Activated T-cell treated with anti-CD3 and anti-CD28 coated beads for 1 hour (primary cell): ENCODE data around the gene MARK1.
A peak's percentile ranks its signal among the peaks of the same experiment; 100 is the strongest.
"Not testable (repeated sequence)": the region's sequence is repeated elsewhere in the genome, so short reads cannot be mapped to it uniquely, and the experiment has no call there.

ENCODE experiments used
- DNase-seq: peaks from one replicate; pipeline ENCODE4 v3.0.0-alpha.2; 2020; ENCODE audit warnings: low read depth

The MARK1 gene

DNA sequence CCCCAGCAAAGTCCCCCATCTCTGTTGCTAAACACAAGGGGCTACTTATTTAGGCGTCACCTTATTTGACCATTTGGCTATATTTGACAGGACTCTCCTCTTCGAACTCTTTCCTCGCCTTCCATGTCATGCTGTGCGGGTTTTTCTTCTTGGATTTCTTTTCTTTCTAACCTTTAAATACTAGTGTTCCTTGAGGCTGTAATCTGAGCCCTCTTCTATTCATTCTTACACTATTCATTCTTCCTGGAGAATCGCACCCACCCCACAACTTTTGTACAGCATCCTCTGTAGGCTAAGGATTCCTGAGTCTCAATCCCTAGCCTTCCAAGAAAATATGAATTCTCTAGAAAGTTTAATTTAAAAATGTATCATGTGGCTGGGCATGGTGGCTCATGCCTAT lies 100.5 kb downstream of the MARK1 start:
- DNase-seq = no peak

DNA sequence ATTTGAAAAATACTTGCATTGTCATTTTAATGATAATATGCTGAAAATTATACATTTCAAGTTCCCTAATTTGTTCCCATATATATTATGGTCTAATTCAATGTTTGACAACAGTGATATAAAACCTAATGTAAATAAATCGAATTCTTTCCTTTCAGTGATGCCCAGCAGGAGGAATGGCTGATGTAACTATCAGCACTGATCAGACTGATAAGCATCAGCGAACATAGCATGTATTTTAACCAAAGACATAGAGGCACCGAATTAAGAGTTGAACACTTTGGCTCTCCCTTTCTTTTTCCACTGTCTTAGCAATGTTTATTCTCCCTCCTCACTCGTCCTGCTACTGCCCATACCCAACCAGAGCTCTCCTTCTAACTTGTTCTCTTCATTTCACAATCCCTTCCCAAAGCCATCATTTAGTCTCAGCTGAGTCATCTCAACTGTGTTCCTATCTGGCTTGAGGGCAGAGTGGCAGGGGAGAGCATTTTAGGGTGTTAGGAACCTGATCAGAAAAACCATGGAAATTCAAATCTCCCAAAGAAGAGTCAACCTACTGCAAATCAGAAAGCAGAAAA lies 103.4 kb downstream of the MARK1 start:
- DNase-seq = no peak

DNA sequence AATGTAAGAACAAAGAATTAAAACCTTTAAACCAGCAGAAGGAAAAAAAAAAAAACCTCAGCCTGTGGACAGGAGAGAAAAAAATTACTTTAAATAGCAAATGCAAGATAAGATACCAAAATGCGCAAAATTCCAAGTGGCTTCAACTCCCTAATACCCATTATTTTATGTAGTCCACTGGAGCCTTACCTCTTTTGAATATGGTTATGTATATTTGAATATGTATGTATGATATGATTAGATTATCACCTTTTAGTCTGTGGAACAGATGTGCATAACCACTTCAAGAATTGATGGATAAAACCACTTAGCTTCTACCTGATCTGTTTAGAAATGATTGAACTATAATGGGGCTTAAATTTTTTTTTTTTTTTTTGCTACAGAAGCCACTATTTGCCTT lies 109.8 kb downstream of the MARK1 start:
- no peak for DNase-seq

DNA sequence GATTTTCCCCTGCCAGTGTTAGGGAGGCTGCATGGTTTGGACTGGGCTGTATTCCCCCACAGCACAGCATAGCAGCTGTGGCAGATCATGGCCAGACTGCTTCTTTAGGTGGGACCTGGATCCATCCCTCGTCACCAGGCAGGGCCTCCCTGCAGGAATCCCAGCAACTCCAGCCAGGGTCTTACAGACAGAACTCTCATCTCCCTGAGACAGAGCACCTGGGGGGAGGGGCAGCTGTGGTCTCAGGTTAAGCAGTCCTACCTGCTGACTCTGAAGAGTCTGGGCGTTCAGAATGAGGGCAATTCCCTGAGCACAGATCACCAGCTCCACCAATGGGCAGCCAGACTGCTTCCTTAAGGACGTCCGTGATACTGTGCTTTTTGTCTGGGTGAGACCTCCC lies 114.3 kb downstream of the MARK1 start:
- no peak for DNase-seq

DNA sequence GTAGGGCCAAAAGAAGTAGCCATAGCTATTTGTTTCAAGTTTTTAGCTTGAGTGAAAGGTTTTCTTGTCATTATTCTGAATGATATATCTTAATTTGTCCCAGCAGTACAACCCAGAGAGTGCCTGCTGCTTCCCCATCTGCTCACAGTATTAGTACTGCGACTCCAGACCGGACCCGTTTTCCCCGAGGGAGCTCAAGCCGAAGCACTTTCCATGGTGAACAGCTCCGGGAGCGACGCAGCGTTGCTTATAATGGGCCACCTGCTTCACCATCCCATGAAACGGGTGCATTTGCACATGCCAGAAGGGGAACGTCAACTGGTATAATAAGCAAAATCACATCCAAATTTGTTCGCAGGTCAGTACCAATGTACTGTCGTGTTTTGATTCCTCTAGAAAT lies 125.1 kb downstream of the MARK1 start:
- DNase-seq = no peak

DNA sequence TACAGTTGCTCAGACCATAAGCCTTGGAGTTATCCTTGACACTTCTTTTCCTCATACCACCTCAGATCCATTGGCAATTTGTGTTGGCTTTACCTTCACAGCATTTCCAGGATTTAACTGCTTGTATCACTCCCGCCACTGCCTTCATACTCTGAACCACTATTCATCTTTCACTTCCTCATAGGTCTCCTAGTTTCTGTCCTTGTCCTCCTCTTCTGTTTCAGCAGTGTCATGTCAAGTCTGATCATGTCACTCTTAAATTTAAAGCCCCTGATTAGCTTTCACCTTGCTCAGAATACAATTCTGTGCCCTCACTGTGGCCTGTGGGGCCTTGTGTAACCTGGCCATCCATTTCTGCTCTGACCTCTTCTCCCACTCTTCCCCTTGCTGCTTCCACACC lies 127.6 kb downstream of the MARK1 start:
- no peak for DNase-seq

DNA sequence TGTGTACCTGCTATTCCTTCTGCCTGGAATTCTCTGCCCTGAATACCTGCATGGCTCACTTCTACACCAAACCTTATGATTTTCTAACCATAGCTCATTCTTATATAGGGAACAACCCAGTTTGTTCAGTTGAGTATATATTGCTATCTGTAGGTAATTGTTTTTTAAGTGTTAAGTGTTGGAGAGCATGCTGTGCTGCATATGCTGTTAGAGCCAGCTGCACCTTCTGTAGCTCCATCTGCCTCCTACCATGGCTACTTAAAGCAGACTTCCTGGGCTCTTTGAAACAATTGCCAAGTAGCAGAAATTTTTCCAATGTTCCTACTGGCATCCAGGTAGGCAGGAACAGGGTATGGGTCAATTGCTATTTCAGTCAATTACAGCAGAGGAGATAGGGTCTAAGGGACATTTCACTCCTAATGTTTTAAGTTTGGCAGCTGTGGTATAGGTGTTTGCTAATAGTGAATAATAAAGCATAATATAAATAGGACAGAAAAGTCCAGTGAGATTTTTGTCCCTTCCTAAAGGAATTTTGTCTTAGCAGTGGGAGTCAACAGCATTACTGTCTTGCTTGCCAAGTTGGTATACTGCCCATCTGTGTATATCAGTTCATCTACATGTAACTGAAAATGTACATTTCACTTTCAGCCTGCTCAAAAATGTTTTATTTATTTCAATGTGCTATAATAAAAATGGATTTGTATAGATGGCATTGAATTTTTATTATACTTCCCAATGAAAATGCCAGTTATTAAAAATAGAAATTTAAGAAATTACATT lies 128.2 kb downstream of the MARK1 start:
- no peak for DNase-seq

DNA sequence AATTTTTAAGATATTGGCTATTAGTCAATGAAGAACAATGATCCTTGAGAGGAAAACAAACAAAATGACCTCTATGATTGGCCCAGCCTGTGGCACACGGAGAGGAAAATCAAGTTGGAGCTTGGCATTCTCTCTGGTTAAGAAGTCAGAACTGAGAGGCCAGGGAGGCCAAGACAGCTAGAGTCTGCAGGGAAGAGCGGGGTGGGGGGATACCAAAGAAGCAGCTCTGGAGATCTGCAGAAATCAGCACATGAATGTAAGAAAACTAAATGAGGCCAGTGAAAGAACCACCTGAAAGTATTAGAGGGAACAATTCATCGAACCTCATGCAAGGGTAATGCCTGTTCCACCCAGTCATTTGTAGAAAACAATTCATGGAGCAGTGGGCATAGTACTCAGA lies 138.4 kb downstream of the MARK1 start:
- DNase-seq = no peak

DNA sequence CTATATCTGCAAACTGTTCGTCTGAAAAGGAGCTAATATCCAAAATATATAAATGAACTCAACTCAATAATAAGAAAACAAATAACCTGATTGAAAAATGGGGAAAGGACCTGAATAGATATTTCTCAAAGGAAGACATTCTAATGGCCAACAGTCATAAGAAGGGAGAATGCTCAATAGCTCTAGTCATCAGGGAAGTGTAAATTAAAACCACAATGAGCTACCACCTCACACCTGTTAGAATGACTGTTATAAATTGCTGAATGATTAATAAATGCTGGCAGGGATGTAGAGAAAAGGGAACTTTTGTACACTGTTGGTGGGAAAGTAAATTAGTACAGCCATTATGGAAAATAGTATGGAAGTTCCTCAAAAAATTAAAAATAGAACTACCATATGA lies 141.1 kb downstream of the MARK1 start:
- DNase-seq = no peak

DNA sequence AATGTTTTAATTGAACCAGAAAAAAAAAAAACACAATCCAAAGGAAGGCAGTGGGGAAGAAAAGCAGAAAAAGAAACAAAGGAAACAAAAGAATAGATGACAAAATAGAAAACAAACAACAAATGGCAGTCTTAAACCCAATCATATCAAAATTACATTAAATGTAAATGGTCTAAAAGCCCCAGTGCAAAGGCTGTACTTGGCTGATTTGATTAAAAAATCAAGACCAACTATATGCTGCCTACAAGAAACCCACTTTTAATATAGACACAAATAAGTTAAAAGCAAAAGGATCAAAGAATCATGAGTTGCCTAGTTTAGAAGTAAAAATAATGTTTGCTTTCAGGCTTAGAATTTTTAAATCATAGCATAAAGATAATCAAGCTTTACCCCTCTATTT lies 142.4 kb downstream of the MARK1 start:
- DNase-seq = no peak

DNA sequence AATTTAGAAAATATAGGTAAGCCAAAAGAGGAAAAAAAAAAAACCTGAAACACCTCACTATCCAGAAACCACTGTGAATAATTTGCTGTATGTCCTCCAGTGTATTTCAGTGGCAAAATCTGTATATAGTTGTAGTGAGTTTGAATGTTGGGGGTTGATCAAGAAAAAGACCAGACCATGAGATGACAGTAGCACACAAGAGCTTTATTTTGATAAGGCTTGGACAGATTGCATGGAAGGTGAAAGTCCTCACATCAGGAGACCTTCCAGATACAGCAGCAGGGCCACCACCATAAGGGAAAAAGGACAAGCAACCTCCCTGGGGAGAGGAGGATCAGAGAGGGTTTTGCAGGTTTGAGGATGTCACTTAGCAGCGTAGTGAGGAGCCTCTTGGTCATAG lies 146.0 kb downstream of the MARK1 start:
- DNase-seq = no peak

DNA sequence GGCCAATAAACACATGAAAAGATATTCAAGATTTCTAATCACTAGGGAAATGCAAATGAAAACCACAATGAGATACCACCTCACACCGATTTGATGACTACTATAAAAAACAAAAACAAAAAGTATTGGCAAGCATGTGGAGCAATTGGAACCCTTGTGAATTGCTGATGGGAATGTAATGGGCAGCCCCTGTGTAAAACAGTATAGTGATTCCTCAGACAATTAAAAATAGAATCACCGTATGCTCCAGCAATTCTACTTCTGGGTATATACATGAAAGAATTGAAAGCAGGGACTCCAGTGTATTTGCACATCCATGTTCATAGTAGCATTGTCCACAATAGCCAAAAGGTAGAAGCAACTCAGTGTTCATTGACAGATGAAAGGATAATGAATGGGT lies 149.3 kb downstream of the MARK1 start:
- no peak for DNase-seq

DNA sequence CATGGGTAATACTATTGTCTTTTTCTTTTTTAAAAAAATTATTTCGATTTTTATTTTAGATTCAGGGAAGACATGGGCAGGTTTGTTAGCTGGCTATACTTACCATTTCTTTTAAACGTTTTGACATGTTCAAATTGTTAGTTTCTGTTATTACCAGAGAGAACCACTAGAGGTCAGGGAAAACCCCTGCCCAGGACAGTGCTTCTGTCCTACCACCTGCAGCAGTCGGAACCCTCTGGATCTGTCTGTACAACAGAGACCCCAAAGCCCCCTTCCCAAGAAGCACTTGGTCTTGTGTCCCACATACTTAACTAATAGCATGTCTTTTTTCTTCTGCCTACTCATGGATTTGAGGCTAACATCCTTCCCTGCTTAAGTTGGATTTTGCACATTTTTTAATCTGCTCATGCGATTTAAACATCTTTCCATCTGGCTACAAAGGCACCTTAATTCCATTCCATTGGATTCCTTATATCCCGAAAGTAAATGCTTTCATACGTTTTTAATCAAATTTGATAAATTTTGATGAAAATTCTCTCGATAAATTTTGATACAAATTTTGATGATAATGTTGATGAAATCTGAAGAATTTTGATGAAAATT lies 152.2 kb downstream of the MARK1 start:
- DNase-seq = no peak

DNA sequence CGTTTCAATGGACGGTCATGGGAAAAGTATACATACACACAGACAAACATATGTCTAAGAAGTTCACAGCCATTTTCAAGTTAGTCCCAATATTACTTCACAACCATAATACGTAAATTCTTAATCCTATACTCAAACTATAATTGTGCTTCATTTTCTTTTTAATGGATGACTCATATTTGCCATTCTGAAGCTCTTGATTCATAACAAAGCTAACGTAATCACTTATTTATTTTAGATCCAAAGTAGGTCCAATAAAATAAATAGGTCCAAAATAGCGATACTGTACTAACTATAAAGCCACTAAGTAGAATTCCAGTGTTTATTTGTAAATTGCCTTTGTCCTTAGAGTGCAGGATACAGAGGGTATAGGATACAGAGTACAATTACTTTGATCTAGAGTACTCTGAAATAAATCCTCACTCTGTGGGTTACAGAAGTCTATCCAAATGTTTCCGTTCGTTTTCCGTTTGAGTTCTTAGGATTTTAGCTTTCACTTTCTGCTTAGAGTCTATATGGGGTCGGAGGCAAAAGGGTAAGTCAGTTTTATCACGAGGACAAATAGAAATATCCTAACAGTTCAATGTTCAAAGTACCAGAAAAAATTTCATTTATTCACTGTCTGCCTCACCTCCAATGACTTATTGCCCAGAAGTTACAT lies 153.4 kb downstream of the MARK1 start:
- DNase-seq = no peak

DNA sequence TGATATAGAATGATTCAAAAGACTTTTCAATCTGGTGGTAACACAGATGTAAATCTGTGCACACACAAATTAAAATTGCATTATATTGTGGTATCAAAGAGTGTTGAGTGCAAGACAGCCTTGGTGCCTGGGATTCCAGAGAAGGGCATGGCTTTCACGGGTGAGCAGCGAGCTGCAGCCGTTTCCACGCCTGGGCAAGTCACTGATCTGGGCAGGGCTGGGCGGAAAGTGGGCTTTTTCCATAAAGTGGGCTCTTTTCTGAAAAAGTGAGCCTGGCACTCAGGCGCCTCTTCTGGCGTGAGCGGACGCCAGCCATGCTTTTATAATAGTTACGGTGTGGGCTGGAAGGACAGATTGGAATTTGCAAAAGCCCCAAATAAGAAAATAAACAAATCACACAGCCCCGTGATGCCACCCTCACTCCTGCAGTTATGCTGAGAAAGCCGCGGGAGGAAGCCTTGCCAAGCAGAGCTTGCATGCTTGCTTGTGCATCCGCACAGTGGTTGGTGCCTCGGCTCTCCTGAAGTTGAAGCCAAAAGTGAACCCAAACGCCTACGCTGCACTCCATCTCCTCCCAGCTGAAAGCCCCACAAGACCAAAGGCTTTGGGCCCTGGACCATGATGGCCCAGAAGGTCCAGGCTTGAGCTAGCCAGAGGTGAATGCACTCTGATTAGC lies 155.1 kb downstream of the MARK1 start:
- DNase-seq = no peak

DNA sequence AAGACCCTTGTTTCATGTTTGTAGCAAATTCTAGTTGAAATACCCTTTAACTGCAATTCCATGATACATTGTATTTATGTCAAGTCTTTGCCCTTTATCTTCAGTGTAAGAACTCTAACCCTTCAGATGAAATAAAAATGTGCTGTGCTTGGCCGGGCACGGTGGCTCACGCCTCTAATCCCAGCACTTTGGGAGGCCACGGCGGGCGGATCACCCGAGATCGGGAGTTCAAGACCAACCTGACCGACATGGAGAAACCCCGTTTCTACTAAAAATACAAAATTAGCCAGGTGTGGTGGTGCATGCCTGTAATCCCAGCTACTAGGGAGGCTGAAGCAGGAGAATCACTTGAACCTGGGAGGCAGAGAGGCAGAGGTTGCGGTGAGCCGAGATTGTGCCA lies 155.8 kb downstream of the MARK1 start:
- not testable (repeated sequence) for DNase-seq

DNA sequence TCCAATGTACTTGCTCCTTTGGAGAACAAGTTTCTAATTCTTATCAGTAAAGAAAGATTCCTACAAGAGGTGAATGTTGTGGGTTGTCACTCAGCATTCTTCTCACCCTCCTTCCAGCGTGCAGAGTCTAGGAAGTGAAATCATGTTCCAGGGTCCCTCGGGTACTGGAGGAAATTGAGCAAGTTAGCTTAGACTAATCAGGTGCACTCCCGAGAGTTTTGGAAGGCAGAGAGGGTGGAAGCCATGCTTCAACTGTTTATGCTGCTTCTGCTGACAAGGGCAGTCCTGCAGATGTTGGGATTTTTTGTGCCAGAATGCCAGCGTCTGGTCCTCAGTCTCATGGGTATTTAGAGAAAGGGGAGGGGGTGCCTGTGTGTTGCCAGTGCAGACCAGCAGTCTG lies 157.0 kb downstream of the MARK1 start:
- no peak for DNase-seq

DNA sequence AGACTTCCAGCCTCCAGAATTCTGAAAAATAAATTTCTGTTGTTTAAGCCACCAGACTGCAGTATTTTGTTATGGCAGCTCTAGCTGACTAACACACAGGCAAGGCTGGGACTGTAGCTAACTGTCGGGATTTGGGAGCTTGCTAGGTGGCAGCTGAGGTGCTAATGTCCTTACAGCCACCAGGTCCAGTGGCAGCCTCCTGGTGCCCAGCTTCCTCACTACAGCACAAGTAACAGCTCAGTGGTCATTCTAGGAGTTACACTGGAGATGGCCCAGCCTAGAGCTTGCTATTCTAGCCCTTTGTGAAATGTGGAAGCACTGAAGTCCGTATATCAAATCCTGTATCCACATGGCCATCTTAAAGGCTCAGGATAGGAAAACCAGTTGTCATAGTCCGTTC lies 157.9 kb downstream of the MARK1 start:
- DNase-seq = no peak

DNA sequence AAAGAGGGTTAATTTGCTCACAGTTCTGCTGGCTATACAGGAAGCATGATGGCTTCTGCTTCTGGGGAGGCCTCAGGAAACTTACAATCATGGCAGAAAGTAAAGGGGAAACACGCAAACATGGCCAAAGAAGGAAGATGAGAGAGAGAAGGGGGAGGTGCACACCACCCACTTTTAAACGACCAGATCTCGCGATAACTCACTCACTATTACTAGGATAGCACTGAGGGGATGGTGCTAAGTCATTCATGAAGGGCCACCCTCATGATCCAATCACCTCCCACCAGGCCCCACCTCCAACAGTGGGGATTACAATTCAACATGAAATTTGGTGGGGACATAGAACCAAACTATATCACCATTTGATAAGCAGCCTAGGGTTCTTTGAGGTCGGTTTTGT lies 159.9 kb downstream of the MARK1 start:
- no peak for DNase-seq

DNA sequence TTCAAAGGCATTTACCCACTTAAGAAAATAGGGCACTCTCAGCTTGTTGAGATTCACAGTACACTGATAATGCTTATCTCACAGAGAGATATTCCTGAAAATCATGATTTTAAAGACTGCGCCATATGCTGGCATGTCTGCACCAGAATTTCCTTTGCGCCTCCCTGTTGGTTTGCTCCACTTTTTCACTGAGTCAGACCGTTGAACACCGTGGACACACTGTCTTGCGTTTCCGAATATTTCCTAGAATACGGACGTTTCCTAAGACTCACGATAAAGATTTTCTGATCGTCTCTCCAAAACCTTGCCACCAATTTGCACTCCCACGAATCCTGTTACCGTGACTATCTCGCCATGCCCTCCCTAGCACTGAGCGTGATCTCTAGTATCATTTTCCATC lies 161.7 kb downstream of the MARK1 start:
- no peak for DNase-seq

DNA sequence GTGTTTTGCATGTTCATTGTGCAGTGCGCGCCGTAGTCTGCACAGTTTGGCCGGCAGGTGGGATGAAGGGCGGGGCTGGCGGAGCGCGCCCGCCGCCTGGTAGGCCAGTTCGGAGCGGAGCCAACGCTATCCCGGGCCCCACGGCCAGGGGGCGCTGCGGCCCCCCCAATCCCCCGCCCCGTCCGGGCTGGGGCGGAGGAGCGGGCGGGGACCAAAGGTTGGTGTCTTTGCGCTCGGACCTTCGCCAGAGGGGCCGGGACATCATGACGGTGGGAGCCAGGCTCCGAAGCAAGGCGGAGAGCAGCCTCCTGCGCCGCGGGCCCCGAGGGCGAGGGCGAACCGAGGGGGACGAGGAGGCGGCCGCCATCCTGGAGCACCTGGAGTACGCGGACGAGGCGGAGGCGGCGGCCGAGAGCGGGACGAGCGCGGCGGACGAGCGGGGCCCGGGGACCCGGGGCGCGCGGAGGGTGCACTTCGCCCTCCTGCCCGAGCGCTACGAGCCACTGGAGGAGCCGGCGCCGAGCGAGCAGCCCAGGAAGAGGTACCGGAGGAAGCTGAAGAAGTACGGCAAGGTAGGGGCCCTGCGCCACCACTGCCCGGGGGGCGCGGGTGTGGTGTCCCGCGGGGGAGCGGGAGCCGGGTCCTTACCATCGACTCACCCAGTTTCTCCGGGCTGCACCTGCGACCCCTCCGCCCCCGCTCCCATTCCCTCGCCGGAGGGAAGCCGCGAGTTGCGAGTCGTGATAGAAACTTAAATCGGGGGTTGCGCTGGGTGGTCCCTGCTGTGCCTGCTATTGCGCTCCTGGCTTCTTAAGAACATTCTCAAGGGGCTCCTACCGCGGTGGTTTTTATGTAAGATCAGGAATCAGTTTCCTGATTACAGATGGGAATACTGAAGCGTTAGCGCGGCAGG lies 162.5 kb downstream of the MARK1 start, which contains the start of gene C1orf115:
Gene C1orf115 (plus strand): TSS at position 224 of the 913 bp plus-strand sequence. CDS start 40 bp downstream, at position 264.
- peak; percentile 57 for DNase-seq
